ENCODE data around the gene MED13L.

The MED13L gene

GRCh38 chr12:116207274-116207673 is 70.2 kb downstream of the MED13L start:
- DNase-seq, result no peak

GRCh38 chr12:116206828-116207227 is 70.7 kb downstream of the MED13L start:
- no peak for DNase-seq

- no peak for DNase-seq
These were observed 72.7 kb downstream of the MED13L start for GRCh38 chr12:116204785-116205184.

- DNase-seq, result no peak
These were observed 73.3 kb downstream of the MED13L start for GRCh38 chr12:116204169-116204568.

- DNase-seq, result no peak
These were observed 74.6 kb downstream of the MED13L start for GRCh38 chr12:116202940-116203339.

GRCh38 chr12:116202433-116202832 is 75.1 kb downstream of the MED13L start:
- DNase-seq, result no peak

- no peak for DNase-seq
These were observed 75.6 kb downstream of the MED13L start for GRCh38 chr12:116201908-116202307.

GRCh38 chr12:116201359-116201758 is 76.1 kb downstream of the MED13L start:
- no peak for DNase-seq

GRCh38 chr12:116200812-116201211 is 76.7 kb downstream of the MED13L start:
- no peak for DNase-seq

GRCh38 chr12:116199160-116199706 is 78.3 kb downstream of the MED13L start:
- DNase-seq, result no peak

GRCh38 chr12:116196752-116197718 is 80.5 kb downstream of the MED13L start:
- DNase-seq, result no peak

GRCh38 chr12:116196226-116196625 is 81.3 kb downstream of the MED13L start:
- DNase-seq, result no peak

GRCh38 chr12:116194935-116195431 is 82.5 kb downstream of the MED13L start:
- DNase-seq, result no peak

- no peak for DNase-seq
These were observed 87.8 kb downstream of the MED13L start for GRCh38 chr12:116189692-116190091.

- DNase-seq, result no peak
These were observed 88.9 kb downstream of the MED13L start for GRCh38 chr12:116188581-116188980.

GRCh38 chr12:116187151-116187511 is 90.4 kb downstream of the MED13L start:
- DNase-seq, result no peak

GRCh38 chr12:116186482-116187150 is 90.9 kb downstream of the MED13L start:
- no peak for DNase-seq

GRCh38 chr12:116184763-116185162 is 92.7 kb downstream of the MED13L start:
- no peak for DNase-seq

- DNase-seq, result no peak
These were observed 93.8 kb downstream of the MED13L start for GRCh38 chr12:116183741-116184141.

- DNase-seq, result no peak
These were observed 95.0 kb downstream of the MED13L start for GRCh38 chr12:116182359-116183063.

GRCh38 chr12:116180448-116180847 is 97.0 kb downstream of the MED13L start:
- no peak for DNase-seq

GRCh38 chr12:116179384-116179783 is 98.1 kb downstream of the MED13L start:
- no peak for DNase-seq

- DNase-seq, result no peak
These were observed 100.5 kb downstream of the MED13L start for GRCh38 chr12:116177017-116177416.

All from SW 1271 (cell line).